Measurements from ENCODE around the gene HSPG2. TPM values are rescaled to one million over a fixed set of nuclear protein-coding genes. Genes with fewer than 3 reads are reported as not detected.
"Not testable (repeated sequence)": the region's sequence is repeated elsewhere in the genome, so short reads cannot be mapped to it uniquely, and the experiment has no call there.

HSPG2 gene
- total and polyA plus RNA-seq, 11 donors = 164 to 608 (median 304) TPM

- H3K27me3 ChIP-seq; H3K36me3 ChIP-seq; H3K4me1 ChIP-seq; H3K9me3 ChIP-seq; H3K27ac ChIP-seq; intact Hi-C loops (cut with DNase I); H3K4me3 ChIP-seq: not testable (repeated sequence)
- TF ChIP-seq CTCF (IDR thresholded peaks at IDR 0.05) = peak in 3 of 12 donors; percentile 13 to 23 (median 23)
- DNase-seq (peak in 1 of 5 donors; percentile 31), ATAC-seq (peak in 3 of 4 donors; percentile 58 to 79 (median 74))
- 68 to 73% (median 70%) methylated on average over 11 to 21 of the region's 21 CpGs for WGBS, 4 donors
These were observed 43.6 kb upstream of the HSPG2 start for GRCh38 chr1:21980515-21981220.

GRCh38 chr1:21978209-21978608, 41.1 kb upstream of the HSPG2 start:
- intact Hi-C loops (cut with DNase I); H3K4me3 ChIP-seq; H3K4me1 ChIP-seq; H3K27ac ChIP-seq; DNase-seq; H3K9me3 ChIP-seq; ATAC-seq; H3K27me3 ChIP-seq; H3K36me3 ChIP-seq: not testable (repeated sequence)
- 90 to 95% (median 93%) methylated on average over 8 to 11 of the region's 11 CpGs for WGBS, 4 donors

GRCh38 chr1:21976703-21977239, 39.7 kb upstream of the HSPG2 start, which contains the start of gene CELA3B:
TSS of gene CELA3B (plus strand) at chr1:21977022. CDS start at chr1:21977040, 18 bp downstream.
- ATAC-seq, DNase-seq: not testable (repeated sequence)

GRCh38 chr1:21975296-21975695, 38.2 kb upstream of the HSPG2 start:
- intact Hi-C loops (cut with DNase I); H3K9me3 ChIP-seq; H3K36me3 ChIP-seq; DNase-seq; H3K27me3 ChIP-seq; H3K4me3 ChIP-seq; ATAC-seq; H3K27ac ChIP-seq; H3K4me1 ChIP-seq: not testable (repeated sequence)
- 87 to 95% (median 94%) methylated on average over 9 of the region's 9 CpGs for WGBS, 4 donors

More at GRCh38 chr1:21976703-21977239, 39.7 kb upstream of the HSPG2 start, which contains the start of gene CELA3B:
- H3K27ac ChIP-seq; H3K9me3 ChIP-seq; H3K4me3 ChIP-seq; H3K27me3 ChIP-seq; intact Hi-C loops (cut with DNase I); H3K36me3 ChIP-seq; H3K4me1 ChIP-seq: not testable (repeated sequence)
- 87 to 93% (median 88%) methylated on average over 8 to 9 of the region's 9 CpGs for WGBS, 4 donors

GRCh38 chr1:21974699-21975098, 37.6 kb upstream of the HSPG2 start:
- peak; percentile 51 to 88 (median 85) for ATAC-seq
- 20 to 35% (median 27%) methylated on average over 6 of the region's 6 CpGs for WGBS, 4 donors
- H3K4me1 ChIP-seq; H3K27ac ChIP-seq; DNase-seq; H3K4me3 ChIP-seq; H3K9me3 ChIP-seq; intact Hi-C loops (cut with DNase I); H3K27me3 ChIP-seq; H3K36me3 ChIP-seq: not testable (repeated sequence)

GRCh38 chr1:21973948-21974347, 36.8 kb upstream of the HSPG2 start:
- H3K4me1 ChIP-seq; H3K27me3 ChIP-seq; ATAC-seq; H3K4me3 ChIP-seq; H3K27ac ChIP-seq; intact Hi-C loops (cut with DNase I); DNase-seq; H3K9me3 ChIP-seq; H3K36me3 ChIP-seq: not testable (repeated sequence)
- WGBS, 4 donors = 73 to 86% (median 79%) methylated on average over 7 to 8 of the region's 8 CpGs

GRCh38 chr1:21972973-21973441, 35.9 kb upstream of the HSPG2 start:
- 66 to 77% (median 76%) methylated on average over 2 of the region's 2 CpGs for WGBS, 4 donors
- H3K4me3 ChIP-seq; H3K27ac ChIP-seq; DNase-seq; H3K36me3 ChIP-seq; intact Hi-C loops (cut with DNase I); H3K4me1 ChIP-seq; H3K9me3 ChIP-seq; H3K27me3 ChIP-seq: not testable (repeated sequence)
- ATAC-seq = peak in 1 of 4 donors; percentile 11

GRCh38 chr1:21970523-21970922, 33.4 kb upstream of the HSPG2 start:
- H3K27me3 ChIP-seq; intact Hi-C loops (cut with DNase I): not testable (repeated sequence)
- WGBS, 4 donors = 30 to 39% (median 37%) methylated on average over 4 of the region's 4 CpGs

GRCh38 chr1:21969066-21969465, 32.0 kb upstream of the HSPG2 start:
- not testable (repeated sequence) for H3K27ac ChIP-seq, DNase-seq, ATAC-seq, H3K36me3 ChIP-seq, H3K4me1 ChIP-seq, H3K27me3 ChIP-seq, H3K4me3 ChIP-seq, H3K9me3 ChIP-seq
- 75 to 89% (median 77%) methylated on average over 5 of the region's 5 CpGs for WGBS, 4 donors
- intact Hi-C loops (cut with DNase I) = loop anchor here in 1 of 10 donors (10.0 kb wide), 1 partner anchor 104 kb away; no protein-coding TSS in a partner anchor

More at GRCh38 chr1:21970523-21970922, 33.4 kb upstream of the HSPG2 start:
- not testable (repeated sequence) for H3K4me1 ChIP-seq, DNase-seq, H3K36me3 ChIP-seq, H3K9me3 ChIP-seq, H3K4me3 ChIP-seq, H3K27ac ChIP-seq, ATAC-seq

DNA sequence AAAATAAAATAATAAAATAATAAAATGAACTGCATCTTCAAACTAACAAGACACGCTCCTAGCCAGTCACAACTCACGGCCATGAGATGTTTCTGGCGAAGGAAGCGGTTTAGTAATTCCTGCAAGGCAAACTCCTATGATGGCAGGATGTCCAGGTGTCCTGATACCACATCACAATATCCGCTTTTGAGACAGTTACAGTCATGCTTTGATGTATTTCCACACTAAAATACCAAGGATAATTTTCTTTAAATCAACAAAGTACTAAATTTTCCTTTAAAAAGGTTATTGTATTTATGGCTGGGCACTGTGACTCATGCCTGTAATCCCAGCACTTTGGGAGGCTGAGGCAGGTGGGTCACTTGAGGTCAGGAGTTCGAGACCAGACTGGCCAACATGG, 30.1 kb upstream of the HSPG2 start:
- H3K27ac ChIP-seq, ATAC-seq, DNase-seq, H3K36me3 ChIP-seq, H3K27me3 ChIP-seq, H3K4me3 ChIP-seq, H3K9me3 ChIP-seq: not testable (repeated sequence)
- 90 to 97% (median 95%) methylated on average over 5 to 6 of the region's 6 CpGs for WGBS, 4 donors
- H3K4me1 ChIP-seq = peaks cover 0 to 13% (median 7%) of the 10 kb centered on the region in 12 donors
- intact Hi-C loops (cut with DNase I) = loop anchor here in 1 of 10 donors (10.0 kb wide), 1 partner anchor 102 kb away; no protein-coding TSS in a partner anchor
